ENCODE measurements around the gene CENPVL1. TPM values are rescaled to one million over a fixed set of nuclear protein-coding genes. Genes with fewer than 3 reads are reported as not detected.
"Not testable (repeated sequence)": the region's sequence is repeated elsewhere in the genome, so short reads cannot be mapped to it uniquely, and the experiment has no call there.

The CENPVL1 gene
- total RNA-seq, 4 donors from 2014 or later: not detected

DNA sequence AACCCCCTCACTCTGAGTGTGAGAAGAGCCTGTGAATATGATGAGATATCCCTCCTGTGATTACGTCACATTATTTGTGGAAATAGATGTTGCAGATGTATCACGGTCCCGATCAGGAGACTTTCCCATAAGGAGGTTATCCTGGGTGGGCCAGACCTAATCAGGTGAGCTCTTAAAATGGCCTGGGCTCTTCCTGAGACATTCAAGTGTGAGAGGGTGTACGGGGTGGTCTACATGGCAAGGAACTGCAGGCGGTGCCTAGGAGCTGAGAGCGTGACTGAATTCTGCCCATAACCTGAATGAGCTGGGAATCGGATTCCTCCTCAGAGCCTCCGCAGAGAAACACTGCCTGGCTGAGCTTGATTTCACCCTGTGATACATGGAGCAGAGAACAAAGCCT is 12.9 kb upstream of the CENPVL1 start:
- H3K4me1 ChIP-seq: no peaks in the 10 kb centered on the region
- no peaks in the 10 kb centered on the region for H3K9me3 ChIP-seq
- H3K36me3 ChIP-seq: no peaks in the 10 kb centered on the region
- H3K4me3 ChIP-seq: no peak overlapping the region
- H3K27me3 ChIP-seq: no peaks in the 10 kb centered on the region
- no peak overlapping the region for H3K27ac ChIP-seq
- WGBS, 2 donors (ENCODE audit: low coverage in 1 of 2): 91% methylated on average over 6 of the region's 8 CpGs; no CpG with 5 or more reads in 1 of the 2 donors
- ATAC-seq: no peak
- TF ChIP-seq, protein P1, sequence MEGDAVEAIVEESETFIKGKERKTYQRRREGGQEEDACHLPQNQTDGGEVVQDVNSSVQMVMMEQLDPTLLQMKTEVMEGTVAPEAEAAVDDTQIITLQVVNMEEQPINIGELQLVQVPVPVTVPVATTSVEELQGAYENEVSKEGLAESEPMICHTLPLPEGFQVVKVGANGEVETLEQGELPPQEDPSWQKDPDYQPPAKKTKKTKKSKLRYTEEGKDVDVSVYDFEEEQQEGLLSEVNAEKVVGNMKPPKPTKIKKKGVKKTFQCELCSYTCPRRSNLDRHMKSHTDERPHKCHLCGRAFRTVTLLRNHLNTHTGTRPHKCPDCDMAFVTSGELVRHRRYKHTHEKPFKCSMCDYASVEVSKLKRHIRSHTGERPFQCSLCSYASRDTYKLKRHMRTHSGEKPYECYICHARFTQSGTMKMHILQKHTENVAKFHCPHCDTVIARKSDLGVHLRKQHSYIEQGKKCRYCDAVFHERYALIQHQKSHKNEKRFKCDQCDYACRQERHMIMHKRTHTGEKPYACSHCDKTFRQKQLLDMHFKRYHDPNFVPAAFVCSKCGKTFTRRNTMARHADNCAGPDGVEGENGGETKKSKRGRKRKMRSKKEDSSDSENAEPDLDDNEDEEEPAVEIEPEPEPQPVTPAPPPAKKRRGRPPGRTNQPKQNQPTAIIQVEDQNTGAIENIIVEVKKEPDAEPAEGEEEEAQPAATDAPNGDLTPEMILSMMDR (IDR thresholded peaks at IDR 0.05): no peak
- no peak for TF ChIP-seq POLR2A (IDR thresholded peaks at IDR 0.05)
- no peak for TF ChIP-seq EP300 (IDR thresholded peaks at IDR 0.05)
- no peak for TF ChIP-seq POLR2AphosphoS5 (IDR thresholded peaks at IDR 0.05)

DNA sequence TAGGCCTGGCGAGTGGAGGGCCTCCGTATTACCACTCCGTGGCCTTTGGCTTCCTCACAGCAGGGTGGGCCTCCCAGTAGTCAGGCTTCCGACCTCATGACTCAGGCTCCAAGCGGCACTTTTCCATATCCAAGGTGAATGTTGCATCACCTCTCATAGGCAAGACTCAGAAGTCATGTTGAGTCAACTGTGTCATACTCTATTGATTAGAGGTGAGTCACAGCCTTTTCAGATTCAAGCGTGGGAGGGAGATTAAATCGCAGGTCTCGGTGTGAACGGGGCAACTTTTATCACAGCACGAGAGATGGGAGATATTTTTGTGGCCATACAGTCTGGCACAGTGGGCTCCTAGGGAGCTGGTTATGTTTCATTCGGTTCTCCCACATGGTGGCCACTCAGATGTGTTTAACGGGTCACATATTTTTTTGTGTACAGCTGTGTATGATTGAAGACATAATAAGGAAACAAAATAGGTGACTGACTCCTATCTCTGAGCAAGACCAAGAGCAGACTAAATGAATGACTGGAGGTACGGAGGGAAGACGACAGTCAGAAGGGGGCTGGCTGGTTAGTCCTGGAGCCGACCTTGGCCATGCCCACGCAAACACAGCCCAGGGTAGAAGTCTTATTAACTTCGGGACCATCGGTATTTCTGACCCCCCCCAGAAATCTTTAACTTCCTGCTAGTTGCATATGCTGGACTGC is 2.8 kb downstream of the CENPVL1 start:
- H3K27me3 ChIP-seq, H3K4me3 ChIP-seq, ATAC-seq, H3K9me3 ChIP-seq, H3K36me3 ChIP-seq, H3K27ac ChIP-seq, H3K4me1 ChIP-seq: not testable (repeated sequence)
- WGBS, 2 donors (ENCODE audit: low coverage in 1 of 2): no CpG with 5 or more reads among the region's 18 CpGs

DNA sequence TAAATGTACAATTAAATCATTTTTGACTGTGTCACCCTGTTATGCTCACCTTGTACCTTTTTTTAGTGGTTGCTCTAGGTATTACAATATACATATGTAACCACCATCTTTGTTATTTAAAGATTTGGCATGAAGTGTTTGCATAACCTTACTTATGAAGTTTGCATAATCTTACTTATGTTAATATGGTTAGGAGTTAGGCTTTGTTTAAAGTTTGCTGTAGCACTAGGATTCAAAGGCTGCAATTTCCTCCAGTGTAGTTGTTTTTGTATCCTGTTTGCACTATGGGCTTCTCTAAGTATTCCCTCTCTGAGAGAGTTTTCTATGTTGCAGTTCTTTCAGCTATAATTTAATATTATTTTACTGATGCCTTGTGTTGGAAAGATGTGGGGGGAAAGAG is 17.9 kb downstream of the CENPVL1 start:
- TF ChIP-seq, protein P1 (IDR thresholded peaks at IDR 0.05): no peak
- no peak for TF ChIP-seq POLR2AphosphoS5 (IDR thresholded peaks at IDR 0.05)
- no peak for TF ChIP-seq EP300 (IDR thresholded peaks at IDR 0.05)
- TF ChIP-seq POLR2A (IDR thresholded peaks at IDR 0.05): no peak
- Histone ChIP-seq H3K27me3 (peaks cover 18% of the 10 kb centered on the region), H3K36me3 (no peaks in the 10 kb centered on the region)

DNA sequence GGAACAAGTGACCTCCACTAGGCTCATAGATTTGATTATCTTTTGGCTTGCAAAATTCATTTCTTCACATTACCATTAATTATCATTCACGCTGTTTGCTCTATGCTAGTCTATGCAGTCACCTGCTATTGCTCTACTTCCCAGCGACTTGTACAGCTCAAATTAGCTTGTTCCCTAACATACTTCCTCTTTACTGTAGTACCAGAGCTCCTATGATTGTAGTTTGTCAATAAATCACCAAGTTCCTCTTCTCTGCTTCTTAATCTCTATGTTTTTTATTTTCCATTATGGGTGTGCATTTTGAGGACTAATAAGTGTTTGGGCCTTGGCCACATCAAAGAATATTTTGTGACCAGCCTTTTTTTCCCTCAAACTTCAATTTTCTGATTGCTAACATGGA is 26.8 kb downstream of the CENPVL1 start:
- TF ChIP-seq POLR2AphosphoS5 (IDR thresholded peaks at IDR 0.05): no peak
- TF ChIP-seq, protein P1 (IDR thresholded peaks at IDR 0.05): no peak
- TF ChIP-seq POLR2A (IDR thresholded peaks at IDR 0.05): no peak
- TF ChIP-seq EP300 (IDR thresholded peaks at IDR 0.05): no peak
- ATAC-seq: no peak
- Histone ChIP-seq H3K27ac (no peak overlapping the region), H3K9me3 (no peaks in the 10 kb centered on the region), H3K4me1 (no peaks in the 10 kb centered on the region), H3K27me3 (peaks cover 8% of the 10 kb centered on the region), H3K36me3 (no peaks in the 10 kb centered on the region), H3K4me3 (no peak overlapping the region)
- WGBS, 2 donors (ENCODE audit: low coverage in 1 of 2): 64 to 73% methylated on average over 2 of the region's 2 CpGs

More for the DNA sequence above, 17.9 kb downstream of the CENPVL1 start:
- no peak for ATAC-seq
- H3K27ac ChIP-seq: no peak overlapping the region
- no peak overlapping the region for H3K4me3 ChIP-seq
- H3K9me3 ChIP-seq: no peaks in the 10 kb centered on the region
- H3K4me1 ChIP-seq: no peaks in the 10 kb centered on the region

DNA sequence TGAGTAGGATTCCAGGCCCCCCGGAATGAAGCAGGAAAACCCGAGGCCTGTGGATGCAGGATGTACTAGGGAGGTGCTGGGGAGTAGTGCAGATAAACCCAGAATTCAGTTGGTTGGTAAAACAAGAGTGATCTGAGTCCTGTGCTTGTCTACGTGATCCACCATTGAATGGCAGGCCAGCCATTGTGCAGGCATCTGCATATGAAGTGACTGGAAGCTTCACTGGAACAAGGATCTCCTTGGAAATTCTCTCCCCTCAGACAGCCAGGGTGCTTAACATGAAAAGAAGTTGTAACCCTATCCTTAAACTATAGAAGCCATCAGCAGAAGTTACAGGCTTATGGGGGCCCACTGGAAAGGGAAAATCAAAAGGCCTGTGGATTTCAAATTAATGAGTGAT is 32.3 kb downstream of the CENPVL1 start:
- WGBS, 2 donors (ENCODE audit: low coverage in 1 of 2): 100% methylated on average over 1 of the region's 3 CpGs; no CpG with 5 or more reads in 1 of the 2 donors
- H3K27ac ChIP-seq: peak overlapping the region in 3 of 4 donors; percentile 70 to 82 (median 79)
- TF ChIP-seq, protein P1 (IDR thresholded peaks at IDR 0.05): no peak
- TF ChIP-seq POLR2A (IDR thresholded peaks at IDR 0.05) (no peak), EP300 (IDR thresholded peaks at IDR 0.05) (no peak), POLR2AphosphoS5 (IDR thresholded peaks at IDR 0.05) (no peak)
- H3K27me3 ChIP-seq: no peaks in the 10 kb centered on the region
- peak overlapping the region; percentile 65 to 94 for H3K4me3 ChIP-seq
- no peaks in the 10 kb centered on the region for H3K9me3 ChIP-seq
- peaks cover 0 to 2% of the 10 kb centered on the region in 2 donors for H3K36me3 ChIP-seq
- peaks cover 0 to 4% (median 0%) of the 10 kb centered on the region in 3 donors for H3K4me1 ChIP-seq
- ATAC-seq: no peak
